ENCODE results near the gene TRAPPC5. TPM values are rescaled to one million over a fixed set of nuclear protein-coding genes. Genes with fewer than 3 reads are reported as not detected.

TRAPPC5 gene
- total RNA-seq, 1 donor from 2014 or later = 16.7 TPM

DNA sequence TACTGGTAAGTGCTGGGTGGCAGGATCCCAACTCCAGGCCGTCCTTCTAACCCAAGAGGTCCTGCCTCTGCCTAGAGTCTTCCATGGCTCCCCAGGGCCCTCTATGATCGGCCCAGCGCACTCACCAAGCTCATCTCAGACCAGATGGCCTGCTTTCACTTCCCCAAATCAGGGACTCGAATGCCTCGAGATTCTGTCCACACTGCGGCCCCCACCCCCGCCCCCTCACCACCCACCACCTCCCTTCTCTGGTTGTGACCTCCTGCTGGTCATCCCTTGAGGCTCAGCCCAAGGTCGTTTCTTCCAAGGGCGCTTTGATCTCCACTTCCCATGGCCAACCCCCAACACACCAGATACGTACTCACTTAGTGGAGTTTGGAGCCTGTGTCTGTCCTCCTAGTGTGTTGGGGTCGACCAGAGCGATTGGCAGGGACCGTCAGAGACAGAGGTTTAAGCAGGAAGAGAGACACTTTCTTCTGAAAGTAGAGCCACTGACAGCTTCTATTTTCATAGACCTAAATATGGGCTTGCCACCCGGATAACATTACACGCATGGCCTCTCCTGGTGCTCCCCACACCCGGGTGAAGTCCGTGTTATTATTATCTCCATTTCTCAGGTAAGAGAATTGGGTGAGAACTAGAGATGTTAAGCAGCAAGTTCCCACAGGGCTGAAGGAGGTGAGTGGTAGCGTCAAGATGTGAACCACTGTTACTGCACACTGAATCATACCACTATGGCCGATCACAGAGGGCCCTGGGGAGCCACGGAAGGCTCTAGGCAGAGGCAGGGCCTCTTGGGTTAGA is 21.2 kb downstream of the TRAPPC5 start, which contains the start of gene FCER2:
TSS of gene FCER2 (minus strand) at position 478 of the 804 bp plus-strand sequence. CDS start 2,371 bp downstream, outside the sequence.
- DNase-seq = no peak

DNA sequence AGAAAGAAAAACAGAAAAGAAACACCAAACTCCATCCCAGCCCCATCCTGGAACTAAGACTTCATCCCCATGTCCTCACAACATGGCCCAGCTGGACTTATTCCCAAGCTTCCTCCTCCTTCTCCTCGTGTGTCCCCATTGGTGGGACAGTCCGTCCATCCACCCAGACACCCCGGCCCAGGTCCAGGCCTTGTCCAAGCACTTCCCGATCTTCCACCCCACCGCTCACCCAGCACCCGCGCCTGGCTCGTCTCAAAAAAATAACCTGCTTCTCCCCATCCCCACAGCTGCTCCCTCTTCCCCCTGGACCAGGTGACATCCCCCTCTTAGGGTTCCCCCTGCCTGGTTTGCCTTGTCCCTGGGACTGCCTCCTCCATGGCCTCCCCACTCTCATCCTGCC is 22.7 kb downstream of the TRAPPC5 start:
- no peak for DNase-seq

DNA sequence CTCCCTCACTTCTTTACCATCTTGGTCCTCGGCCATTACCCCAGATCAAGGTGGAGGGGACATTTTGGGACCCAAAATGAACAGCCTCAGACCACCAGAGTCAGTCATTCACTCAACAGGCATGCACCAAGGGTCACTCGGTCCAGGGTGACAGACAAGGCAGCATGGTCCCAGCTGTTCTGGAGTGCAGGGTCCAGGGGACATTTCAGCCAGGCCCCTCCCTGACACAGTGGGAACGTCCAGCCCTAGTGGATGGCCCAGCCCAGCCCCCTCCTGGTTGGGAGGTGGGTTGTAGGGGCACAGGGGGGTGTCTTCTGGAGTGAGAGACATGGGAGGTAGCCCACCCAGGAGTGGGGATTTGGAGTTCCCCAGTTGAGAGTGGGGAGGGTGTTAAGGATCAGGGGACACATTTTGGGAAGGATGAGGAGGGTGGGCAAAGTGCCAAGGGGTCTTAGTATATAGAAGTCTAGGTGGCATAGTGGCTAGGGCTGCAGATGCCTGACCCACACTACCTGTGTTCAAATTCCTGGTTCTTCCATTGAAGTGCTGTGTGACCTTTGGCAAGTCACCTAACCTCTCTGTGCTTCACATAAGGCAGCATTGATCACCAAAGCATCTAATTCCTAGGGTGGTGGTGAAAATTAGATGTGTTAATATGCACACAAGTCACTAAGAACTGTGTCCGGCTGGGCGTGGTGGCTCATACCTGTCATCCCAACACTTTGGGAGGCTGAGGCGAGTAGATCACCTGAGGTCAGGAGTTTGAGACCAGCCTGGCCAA is 23.8 kb downstream of the TRAPPC5 start:
- no peak for DNase-seq

DNA sequence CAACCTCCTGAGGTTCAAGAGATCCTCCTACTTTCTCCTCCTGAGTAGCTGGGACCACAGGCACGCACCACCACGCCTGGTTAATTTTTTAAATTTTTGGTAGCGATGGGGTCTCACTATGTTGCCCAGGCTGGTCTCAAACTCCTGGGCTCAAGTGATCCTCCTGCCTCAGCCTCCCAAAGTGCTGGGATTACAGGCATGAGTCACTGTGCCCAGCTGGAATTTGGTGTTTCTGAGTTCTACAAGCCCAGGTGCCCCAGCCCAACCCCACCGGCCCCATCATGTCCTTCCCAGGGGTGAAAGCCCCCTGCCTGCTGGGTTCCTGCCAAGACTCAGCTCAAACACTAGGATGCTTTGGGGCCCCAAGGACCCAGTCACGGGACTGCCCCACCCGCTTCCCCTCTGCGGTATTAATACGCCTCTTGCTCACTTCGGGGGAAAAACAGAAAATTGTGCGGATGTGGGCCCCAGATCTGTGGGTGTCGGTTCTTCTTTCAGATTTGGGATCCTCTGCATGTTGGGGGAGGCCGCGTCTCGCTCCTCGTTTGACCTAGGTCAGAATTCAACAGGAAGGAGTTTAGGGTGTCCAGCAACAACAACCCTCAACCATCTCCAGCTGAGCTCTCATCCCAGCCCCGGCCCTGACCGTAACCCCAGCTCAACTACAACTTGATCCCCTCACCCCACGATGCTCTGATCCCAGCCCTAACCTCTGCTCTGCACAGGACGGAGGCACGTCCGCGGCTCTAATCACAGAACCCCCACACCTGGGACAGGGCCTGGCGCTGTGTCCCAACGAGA is 25.0 kb downstream of the TRAPPC5 start:
- DNase-seq = no peak

DNA sequence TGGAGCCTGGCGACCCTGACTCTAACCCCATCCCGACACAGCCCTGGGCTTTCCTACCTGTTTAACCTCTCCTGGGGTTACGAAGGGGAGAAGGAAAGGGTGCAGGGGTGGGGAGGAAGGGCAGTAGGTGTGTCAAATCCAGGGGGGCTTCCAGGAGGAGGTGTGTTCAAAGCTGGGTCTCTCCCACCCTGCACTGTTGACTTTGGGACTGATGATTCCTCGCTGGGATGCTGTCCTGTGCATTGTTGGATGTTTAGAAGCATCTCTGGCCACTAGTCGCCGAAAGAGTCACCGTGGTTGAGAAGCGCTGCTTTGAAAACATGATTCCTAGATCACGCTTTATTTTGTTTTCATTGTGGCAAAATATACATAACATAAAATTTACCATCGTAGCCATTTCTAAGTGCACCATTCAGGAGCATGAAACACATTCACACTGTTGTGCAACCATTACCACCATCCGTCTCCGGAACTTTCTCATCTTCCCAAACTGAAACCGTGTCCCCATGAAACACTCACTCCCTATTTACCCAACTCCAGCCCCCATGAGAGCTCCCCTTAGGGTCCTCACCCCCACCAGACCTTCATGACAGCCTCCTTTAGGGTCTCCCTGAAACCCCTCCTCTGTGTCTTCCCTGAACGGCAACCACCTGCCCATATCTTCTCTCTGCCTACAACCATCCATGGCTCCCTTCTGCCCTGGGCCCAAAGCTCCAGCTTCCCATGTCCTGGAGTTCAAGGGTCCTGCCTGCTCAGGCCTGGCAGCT is 25.7 kb downstream of the TRAPPC5 start:
- no peak for DNase-seq

DNA sequence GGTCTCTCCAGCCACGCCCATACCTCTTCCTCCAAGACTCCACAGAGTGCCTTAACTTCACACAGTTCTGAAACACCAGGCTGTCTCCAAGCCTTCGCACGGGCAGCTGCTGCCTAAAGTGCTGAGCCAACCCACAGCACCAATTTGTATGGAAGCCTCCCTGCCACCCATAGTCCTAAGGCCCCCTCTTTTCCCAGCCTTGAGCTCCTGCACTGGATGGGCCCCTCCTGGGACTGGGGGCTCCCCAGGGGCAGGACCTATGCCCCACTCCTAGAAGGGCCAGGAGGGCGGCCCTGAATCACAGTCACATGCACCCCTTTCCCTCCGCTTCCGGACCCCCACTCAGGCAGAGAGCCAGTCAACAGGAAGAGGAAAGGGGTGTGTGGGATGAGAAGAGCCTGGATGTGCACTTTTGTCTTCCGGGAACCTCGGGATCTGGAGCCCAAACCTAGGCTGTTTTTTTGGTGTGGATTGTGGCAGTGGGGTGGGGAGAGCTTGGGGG is 26.4 kb downstream of the TRAPPC5 start:
- DNase-seq = no peak

DNA sequence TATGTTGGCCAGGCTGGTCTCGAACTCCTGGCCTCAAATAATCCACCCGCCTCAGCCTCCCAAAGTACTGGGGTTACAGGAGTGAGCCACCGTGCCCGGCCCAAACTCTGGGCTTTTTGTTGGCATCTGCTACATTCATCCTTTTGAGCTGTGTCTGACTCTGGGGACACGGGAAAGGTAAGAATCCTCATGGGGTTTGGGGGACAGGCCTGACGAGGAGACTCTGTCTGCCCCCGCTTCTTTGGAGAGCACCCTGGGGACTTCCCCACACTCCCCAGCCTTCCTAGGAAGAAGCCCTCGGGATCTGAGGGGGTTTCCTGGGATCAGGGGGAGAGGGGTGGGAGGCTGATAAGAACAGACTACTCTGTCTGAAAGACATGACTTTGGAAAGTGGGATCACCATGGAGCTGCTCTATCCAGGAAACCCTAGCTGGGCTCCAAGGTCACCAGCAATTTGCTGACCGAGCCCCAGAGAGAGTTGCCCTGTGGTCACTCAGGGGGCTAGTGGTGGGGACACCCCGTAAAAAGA is 29.4 kb downstream of the TRAPPC5 start:
- no peak for DNase-seq

DNA sequence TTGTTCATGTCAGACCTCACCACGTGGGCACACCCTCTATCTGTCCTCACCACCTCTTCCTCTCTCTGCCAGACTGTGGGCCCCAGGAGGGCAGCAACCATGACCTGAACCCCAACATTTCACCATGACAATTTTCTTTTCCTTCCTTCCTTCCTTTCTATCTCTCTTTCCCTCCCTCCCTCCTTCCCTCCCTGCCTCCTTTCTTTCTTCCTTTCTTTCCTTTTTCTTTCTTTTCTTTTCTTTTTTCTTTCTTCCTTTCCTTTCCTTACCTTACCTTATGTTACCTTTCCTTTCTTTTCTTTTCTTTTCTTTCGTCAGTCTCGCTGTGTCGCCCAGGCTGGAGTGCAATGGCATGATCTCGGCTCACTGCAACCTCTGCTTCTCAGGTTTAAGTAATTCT is 30.0 kb downstream of the TRAPPC5 start:
- no peak for DNase-seq

DNA sequence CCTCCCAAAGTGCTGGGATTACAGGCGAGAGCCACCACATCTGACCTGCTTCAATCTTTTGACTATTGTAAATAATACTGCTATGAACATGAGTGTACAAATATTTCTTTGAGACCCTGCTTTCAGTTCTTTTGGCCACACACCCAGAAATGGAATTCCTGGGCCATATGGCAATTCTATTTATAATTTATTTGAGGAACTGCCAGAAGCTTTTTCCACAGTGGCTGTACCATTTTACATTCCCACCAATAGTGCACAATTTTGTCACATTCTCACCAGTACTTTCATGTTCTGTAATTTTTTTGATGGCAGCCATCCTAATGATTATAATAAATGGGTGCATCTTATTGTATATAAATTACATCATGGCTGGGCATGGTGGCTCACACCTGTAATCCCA is 35.0 kb downstream of the TRAPPC5 start:
- no peak for DNase-seq

DNA sequence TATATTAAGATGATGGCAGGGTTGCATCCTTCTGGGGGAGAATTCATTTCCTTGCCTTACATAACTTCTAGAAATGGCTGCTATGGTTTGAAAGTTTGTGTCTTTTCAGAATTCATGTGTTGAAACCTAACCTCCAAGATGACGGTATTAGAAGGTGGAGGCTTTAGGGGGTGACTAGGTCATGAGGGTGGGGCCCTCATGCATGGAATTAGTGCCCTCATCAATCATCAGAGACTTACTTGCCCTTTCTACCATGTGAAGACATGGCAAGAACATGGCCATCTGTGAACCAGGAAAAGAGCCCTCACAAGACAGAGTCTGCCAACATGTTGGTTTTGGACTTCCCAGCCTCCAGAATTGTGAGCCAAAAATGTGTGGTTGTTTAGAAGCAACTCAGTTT is 36.1 kb downstream of the TRAPPC5 start:
- no peak for DNase-seq

DNA sequence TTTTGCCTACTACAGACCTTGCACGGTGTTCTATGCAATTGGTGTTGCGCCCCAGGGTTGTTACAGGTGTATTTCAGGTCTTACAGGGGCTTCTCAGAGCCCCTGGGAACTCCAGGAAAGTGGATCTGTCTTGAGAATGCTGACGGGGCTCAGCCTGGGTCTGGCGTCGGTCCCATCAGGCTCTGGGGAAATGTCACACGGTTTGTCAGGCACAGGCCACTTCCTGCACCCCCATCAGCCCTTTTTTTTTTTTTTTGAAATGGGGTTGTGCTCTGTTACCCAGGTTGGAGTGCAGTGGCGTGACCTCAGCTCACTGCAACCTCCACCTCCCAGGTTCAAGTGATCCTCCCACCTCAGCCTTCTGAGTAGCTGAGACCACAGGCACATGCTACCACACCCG is 38.0 kb downstream of the TRAPPC5 start:
- DNase-seq = no peak

DNA sequence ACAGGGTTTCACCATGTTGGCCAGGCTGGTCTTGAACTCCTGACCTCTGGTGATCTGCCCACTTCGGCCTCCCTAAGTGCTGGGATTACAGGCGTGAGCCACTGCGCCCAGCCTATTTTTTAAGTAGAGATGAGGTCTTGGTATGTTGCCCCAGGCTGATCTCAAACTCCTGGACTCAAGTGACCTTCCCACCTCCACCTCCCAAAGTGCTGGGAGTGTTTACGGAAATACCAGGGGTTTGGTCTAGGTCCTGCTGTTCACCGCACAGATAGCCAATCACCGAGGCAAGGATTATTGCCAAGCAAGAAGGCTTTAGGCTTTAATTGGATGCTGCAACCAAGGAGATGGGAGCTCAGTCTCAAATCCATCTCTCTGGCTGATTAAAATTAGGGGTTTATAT is 39.7 kb downstream of the TRAPPC5 start:
- DNase-seq = no peak

DNA sequence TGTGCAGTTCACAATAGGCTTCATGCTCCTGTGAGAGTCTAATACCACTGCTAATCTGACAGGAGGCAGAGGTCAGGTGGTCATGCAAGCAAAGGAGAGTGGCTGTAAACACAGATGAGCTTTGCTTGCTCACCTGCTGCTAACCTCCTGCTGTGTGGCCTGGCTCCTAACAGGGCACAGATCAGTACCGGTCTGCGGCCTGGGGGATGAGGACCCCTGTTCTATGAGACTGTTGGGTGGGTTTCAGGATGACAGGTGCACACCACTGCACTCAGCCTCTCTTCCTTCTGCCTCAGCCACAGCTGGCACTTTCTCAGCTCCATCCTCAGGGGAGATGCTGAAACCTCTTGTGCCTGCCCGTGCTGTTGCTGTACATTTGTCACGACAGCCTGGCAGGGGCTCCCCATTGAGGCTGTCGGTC is 41.6 kb downstream of the TRAPPC5 start:
- DNase-seq = no peak

DNA sequence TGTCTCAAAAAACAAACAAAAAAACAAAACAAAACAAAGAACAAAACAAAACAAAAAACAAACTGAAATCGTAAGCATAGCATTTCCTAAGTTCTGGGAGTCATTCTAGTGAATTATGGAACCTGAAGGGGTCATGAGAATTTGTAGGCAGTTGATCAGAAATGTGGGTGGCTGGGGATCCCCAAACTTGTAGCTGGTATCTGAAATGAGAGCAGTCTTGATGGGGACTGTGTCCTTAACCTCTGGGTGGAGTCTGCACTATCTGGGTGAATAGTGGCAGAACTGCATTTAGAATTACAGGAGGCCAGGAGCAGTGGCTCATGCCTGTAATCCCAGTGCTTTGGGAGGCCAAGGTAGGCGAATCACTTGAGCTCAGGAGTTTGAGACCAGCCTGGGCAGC is 45.2 kb downstream of the TRAPPC5 start:
- no peak for DNase-seq

DNA sequence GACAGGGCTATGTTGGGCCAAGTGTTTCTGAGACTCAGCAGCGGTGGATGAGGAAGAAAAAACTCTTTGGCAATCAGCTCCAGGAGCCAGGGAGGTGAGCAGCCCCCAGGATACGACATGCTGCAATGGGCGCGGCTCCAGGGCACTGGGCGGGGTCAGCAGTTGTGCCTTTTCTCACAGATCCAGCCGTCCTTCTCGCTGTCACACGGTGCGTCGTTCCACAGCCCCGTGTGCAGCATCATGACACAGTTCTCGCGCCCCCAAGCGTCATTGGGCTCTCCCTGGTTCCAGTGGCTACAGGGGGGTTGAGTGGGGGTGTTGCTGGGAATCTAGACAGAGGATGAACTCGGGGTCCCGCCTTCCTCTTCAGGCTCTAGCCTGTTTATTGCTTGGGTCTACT is 48.6 kb downstream of the TRAPPC5 start:
- DNase-seq = no peak

DNA sequence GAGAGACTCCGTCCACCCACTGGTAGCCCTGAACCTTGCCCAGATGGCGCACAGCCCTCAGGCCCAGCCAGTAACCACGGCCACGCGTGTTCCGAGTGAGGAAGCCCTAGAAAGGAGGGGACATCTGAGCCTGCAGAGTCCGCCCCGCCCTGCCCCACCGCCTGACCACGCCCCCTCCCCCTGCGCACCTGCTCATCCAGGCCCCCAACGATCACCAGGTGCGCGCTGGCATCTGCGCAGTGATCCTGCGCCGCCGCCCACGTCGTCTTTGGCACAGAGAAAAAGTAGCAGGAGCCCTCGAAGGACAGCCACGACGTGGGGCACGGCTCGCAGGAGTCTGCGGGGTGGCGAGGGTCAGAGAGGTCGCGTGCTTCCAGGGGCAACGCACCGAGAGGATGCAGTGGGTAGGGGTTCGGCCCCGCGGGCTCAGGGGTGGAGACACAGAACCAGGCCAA is 49.2 kb downstream of the TRAPPC5 start:
- no peak for DNase-seq

DNA sequence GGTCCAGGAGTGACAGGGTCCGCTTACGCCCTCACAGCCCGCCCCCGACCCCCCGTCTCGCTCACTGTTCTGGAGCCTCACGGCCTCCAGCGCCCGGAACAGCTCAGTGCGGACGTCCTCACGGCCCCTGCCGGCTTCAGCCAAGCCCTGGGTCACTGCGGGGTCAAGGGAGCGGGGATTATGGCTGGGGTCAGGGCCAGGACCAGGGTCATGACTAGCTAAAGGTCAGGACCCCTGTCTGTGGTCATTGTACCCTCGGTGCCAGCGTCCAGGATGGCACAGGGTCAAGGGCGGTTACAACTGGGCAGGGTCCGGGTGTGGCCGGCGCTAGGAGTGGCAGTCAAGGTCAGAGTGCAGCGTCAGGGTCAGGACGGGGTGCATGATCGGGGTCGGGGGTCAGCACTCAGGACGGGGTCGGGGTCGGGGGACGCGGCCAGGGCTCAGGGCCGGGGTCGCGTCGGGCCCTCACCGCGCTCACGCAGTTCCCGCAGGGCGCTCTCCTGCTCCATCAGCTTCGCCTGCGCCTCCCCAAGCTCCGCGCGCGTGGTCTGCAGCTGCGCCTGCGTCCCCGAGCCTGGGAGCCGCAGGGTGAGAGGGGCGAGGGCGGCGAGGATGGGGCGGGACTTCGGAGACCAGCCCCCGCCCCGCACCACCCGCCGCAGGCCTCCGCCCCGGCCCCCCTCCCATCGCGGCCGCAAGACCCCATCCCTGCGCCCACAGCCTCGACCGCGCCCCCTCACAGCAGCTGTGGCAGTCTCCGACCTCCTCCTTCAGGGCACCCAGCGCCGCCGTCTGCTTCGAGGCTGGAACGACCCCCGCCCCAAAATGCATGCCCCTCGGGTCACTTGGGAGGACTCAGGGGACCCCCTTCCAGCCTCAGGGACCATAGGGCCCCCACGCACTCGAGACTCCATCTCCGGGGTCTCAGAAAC is 49.9 kb downstream of the TRAPPC5 start:
- no peak for DNase-seq

DNA sequence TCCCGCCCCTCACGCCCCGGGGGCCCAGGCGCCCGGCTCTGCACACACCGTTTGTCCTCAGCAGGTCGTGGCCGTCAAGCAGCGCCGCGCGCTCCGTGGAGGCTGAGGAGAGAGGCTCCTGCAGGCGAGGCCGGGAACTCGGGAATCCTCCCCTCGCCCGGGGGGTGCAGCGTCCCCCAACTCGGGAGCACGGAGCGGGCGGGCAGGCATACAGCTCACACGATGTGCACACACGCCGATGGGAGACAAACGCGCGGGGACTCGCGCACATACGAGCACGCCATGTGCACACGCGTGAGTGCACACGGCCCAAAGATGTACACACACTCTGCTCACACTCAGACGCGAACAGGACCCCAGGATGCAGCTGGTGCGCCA is 50.6 kb downstream of the TRAPPC5 start:
- no peak for DNase-seq

DNA sequence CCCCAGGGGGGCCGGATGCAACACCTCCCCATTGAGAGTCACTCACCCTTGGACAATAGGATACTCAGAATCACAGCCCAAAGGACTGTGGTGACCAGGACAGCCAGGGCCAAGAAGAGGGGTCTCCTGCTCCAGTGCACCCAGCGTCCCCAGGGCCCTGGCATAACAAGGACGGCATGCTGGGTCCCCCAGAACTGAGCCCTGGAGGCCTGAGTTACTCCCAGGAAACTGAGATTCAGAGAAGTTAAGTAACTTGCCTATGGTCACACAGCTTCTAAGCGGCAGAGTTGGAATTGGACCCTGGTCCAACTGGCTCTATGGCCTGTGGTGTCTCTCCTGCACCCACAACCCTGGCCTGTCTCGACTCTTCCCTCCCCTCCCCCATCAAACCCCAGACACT is 51.0 kb downstream of the TRAPPC5 start:
- no peak for DNase-seq

DNA sequence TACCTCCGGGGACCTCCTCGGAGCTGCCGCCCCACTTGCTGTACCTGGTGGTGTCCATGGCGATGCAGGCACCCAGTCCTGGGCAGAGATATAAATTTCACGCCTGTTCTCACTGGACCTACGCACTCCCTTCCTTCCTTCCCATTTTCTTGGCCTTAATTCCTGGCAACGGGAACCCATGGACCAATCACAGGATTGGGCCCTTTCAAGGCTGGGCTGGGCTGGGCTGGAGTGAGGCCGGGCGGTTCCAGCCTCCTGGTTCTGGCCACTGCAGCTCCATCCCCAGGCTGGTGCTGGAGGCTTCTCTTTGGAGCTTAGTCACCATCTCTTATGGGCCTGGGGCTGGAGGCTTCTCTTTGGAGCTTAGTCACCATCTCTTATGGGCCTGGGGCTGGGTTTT is 51.4 kb downstream of the TRAPPC5 start, which contains the start of gene CLEC4G:
TSS of gene CLEC4G (minus strand) at position 66 of the 400 bp plus-strand sequence. CDS start at position 58, 8 bp downstream.
- DNase-seq = no peak

All from occipital lobe (tissue), 2 donors.